Pancreas (tissue), 10 donors: ENCODE data around the gene ZNF418. TPM values are rescaled to one million over a fixed set of nuclear protein-coding genes. Genes with fewer than 3 reads are reported as not detected.
"Not testable (repeated sequence)": the region's sequence is repeated elsewhere in the genome, so short reads cannot be mapped to it uniquely, and the experiment has no call there.

Experiments used
- ATAC-seq, 4 donors: fragments of 200-7000 bp; cut with Tn5 transposase; one replicate each; pipeline versions ENCODE4 v1.8.0 to v1.9.1; 2020; ENCODE audit warnings: mild to moderate bottlenecking in 4 of 4, moderate library complexity in 4 of 4
- DNase-seq, 6 donors: peaks; one replicate each; pipeline ENCODE4 v3.0.0-alpha.2; 2020
- FAIRE-seq: peaks from 2 replicates; lab custom pipeline; 2012; peaks lifted over from hg19 to GRCh38; lab: Jason Lieb, UNC
- H3K27ac ChIP-seq, 4 donors: fragments of 200-600 bp; sonication (generic); 1 replicate in 3 of 4; 2 replicates in 1 of 4; pipeline versions ENCODE4 v1.5.0 to v1.8.0; 2020
- H3K27me3 ChIP-seq, 4 donors: fragments of 200-600 bp; one replicate each; pipeline ENCODE4 v1.8.0; 2021
- H3K36me3 ChIP-seq, 3 donors: fragments of 200-600 bp; sonication (generic) in 1 of 3; one replicate each; pipeline versions ENCODE4 v1.5.0 to v1.8.0; 2020 to 2021
- H3K4me1 ChIP-seq, 3 donors: fragments of 200-600 bp; one replicate each; pipeline ENCODE4 v1.8.0; 2021
- H3K4me3 ChIP-seq, 4 donors: fragments of 200-600 bp; sonication (generic) in 2 of 4; one replicate each; pipeline versions ENCODE4 v1.5.0 to v1.8.0; 2020 to 2021
- H3K9me3 ChIP-seq, 4 donors: fragments of 200-600 bp; one replicate each; pipeline ENCODE4 v1.8.0; 2021
- WGBS, 2 donors: extraction: QIAGEN DNeasy Blood & Tissue Kit; methylation state at CpG; one replicate each; pipeline ENCODE4 v1.1.7; 2013; 5-methylcytosine and 5-hydroxymethylcytosine counted together
- intact Hi-C, 3 donors: fragments of 100-400 bp; cut with DNase I; formaldehyde crosslinking; loops; one replicate each; pipeline versions ENCODE4 v1.11.1 to v1.14.2; 2022
- polyA plus RNA-seq, 2 donors: library from polyadenylated mRNA; stranded (reverse); fragments of 200-250 nt; gene quantifications; one replicate each; pipeline ENCODE4 v1.2.3, GENCODE V29; 2013
- total RNA-seq, 6 donors: library from RNA; stranded (reverse); fragmentation: NEBNext Ultra II Directional in 4 of 6; extraction: Animal tissue kit (Norgen Biotek cat#: 25700) in 4 of 6; gene quantifications; one replicate each; pipeline versions ENCODE4 v1.2.1 to v1.2.4, GENCODE V29; 2021 to 2023
- TF ChIP-seq, protein P1 (sequence below), 4 donors: fragments of 200-600 bp; sonication (generic) in 3 of 4; IDR thresholded peaks; one replicate each; pipeline versions ENCODE4 v1.5.0 to v1.8.0; 2021; ENCODE audit warnings: antibody characterized with exemption in 4 of 4
- donor health status: healthy with polysubstance abuse.
- donor health status: DM: no; HTN: no; CAD: no; lungs with moderate emphysema.
- donor health status: DM: no; HTN: no; CAD: no.
- donor health status: control.
- donor health status: control.
- donor health status: Bipolar disorder and iron deficiency.
- donor health status: DM: yes; HTN: yes; CAD: no.
- donor health status: DM: no; HTN: no; CAD: no.
- donor health status: DM: no; HTN: no; CAD: no.
- donor health status: DM: yes; HTN: yes; CAD: no.

Gene ZNF418
- total and polyA plus RNA-seq, 8 donors, result 2.6 to 8.4 (median 4.0) TPM

DNA sequence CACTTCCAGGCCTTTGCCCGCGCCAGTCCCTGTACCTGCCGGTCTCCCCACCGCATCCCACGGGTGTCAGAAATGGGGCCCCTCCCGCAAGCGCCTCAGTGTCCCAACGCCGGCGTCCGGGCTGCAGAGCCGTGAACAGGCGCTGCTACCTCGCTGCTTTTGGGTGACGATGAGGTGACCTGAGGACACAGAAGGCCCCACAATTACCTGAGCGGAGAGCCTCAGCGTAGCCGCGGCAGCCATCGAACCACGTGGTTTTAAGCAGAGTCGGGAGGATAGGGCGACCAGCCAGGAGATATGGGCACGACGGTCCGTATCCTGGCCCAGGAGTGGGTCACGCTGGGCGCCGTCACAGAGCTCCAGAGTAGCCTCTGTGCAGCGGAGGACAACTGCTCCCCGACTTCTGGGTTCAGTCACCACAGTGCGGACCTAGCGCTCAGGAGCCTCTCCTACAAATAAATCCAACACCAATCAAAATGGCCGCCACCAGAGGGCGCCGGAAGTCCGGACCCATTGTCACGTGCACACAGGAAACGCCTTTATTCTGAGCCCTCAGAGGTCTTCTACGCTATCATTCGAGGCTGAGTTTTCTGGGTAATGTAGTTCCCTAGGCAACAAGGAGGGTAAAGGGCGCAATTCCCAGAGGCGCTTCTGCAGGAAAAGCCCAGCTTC is 46.5 kb downstream of the ZNF418 start, which contains the start of gene ZNF814:
ZNF814 (minus strand) TSS at position 478 of the 672 bp plus-strand sequence; CDS start at position 243, 235 bp downstream.
- FAIRE-seq (no peak), DNase-seq (peak; percentile 56 to 71 (median 65)), ATAC-seq (peak; percentile 84 to 97 (median 92))
- WGBS, 2 donors, result 5 to 8% methylated on average over 43 of the region's 43 CpGs
- intact Hi-C loops, result no loop called here
- Histone ChIP-seq H3K27me3 (no peaks in the 10 kb centered on the region), H3K36me3 (no peaks in the 10 kb centered on the region), H3K4me3 (peak within 1 kb of the TSS; percentile 29 to 45 (median 34)), H3K9me3 (no peaks in the 10 kb centered on the region), H3K4me1 (no peaks in the 10 kb centered on the region), H3K27ac (peak within 1 kb of the TSS in 2 of 4 donors; percentile 7 to 32)
- TF ChIP-seq, protein P1, sequence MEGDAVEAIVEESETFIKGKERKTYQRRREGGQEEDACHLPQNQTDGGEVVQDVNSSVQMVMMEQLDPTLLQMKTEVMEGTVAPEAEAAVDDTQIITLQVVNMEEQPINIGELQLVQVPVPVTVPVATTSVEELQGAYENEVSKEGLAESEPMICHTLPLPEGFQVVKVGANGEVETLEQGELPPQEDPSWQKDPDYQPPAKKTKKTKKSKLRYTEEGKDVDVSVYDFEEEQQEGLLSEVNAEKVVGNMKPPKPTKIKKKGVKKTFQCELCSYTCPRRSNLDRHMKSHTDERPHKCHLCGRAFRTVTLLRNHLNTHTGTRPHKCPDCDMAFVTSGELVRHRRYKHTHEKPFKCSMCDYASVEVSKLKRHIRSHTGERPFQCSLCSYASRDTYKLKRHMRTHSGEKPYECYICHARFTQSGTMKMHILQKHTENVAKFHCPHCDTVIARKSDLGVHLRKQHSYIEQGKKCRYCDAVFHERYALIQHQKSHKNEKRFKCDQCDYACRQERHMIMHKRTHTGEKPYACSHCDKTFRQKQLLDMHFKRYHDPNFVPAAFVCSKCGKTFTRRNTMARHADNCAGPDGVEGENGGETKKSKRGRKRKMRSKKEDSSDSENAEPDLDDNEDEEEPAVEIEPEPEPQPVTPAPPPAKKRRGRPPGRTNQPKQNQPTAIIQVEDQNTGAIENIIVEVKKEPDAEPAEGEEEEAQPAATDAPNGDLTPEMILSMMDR (IDR thresholded peaks at IDR 0.05), result peak in 2 of 4 donors; percentile 8 to 19

DNA sequence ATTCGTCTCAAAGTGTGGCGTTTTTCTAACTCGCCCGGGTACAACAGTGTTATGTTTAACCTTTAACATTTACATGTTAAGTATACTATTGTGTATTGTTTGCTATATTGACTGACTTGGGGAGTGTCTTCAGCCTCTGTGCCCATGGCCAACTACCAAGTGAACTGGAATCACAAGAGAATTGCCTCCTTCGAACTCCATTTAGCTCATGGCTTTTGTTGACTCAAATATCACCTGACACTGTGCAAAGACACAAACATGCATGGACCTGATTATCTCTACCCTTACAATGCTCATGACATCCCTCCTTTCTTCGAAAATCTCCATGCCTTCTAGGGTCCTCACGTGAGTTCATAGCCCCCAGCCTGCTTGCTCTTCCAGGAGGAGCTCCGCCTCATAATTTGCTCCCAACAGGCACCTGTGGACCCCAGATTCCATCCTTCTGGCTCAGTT is 47.1 kb downstream of the ZNF418 start:
- intact Hi-C loops, result no loop called here
- Histone ChIP-seq H3K27me3 (no peaks in the 10 kb centered on the region), H3K9me3 (no peaks in the 10 kb centered on the region), H3K27ac (peak overlapping the region in 2 of 4 donors; percentile 7 to 32), H3K4me3 (peak overlapping the region; percentile 29 to 45 (median 34)), H3K36me3 (no peaks in the 10 kb centered on the region), H3K4me1 (no peaks in the 10 kb centered on the region)
- FAIRE-seq (no peak), ATAC-seq (peak in 2 of 4 donors; percentile 16), DNase-seq (no peak)
- WGBS, 2 donors, result 11 to 14% methylated on average over 8 of the region's 8 CpGs
- TF ChIP-seq, protein P1 (IDR thresholded peaks at IDR 0.05), result no peak

DNA sequence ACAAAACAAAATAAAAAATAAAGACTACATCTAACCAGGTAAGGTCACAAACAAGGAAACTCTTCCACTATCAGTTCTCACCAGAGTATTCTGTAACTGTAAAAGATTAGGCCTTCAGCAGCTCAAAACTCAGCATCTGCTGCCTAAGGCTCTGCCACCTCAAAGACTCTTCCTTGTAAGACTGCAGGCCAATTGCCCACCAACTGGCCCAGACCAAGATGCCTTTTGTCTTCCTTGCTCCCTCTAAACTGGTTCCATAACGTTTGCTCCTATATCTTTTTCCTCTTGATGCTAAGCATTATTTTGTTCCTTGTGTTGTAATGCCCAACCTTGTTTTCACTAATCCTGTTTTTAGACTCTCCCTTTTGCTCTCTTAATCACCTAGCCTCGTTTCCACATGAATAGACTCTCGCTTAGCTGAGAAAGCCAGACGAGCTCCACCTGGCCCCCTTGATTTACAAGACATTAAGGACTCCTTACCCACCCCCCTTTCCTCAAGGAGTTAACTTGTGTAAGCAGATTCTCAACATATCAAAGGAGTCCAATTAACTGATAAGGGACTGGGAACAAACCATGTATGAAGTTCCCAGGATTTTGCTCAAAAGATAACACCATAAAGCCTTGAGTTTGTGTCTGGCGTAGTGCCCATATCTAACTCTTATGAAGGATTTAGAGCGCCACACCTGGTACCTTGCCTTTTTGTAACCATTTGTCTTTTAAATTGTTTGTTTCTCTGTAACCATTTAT is 47.8 kb downstream of the ZNF418 start:
- TF ChIP-seq, protein P1 (IDR thresholded peaks at IDR 0.05), result no peak
- Histone ChIP-seq H3K9me3 (no peaks in the 10 kb centered on the region), H3K4me3 (peak overlapping the region in 2 of 4 donors; percentile 37 to 45), H3K36me3 (no peaks in the 10 kb centered on the region), H3K27me3 (no peaks in the 10 kb centered on the region), H3K4me1 (no peaks in the 10 kb centered on the region), H3K27ac (no peak overlapping the region)
- no peak for DNase-seq
- intact Hi-C loops, result no loop called here
- no peak for FAIRE-seq
- 23 to 29% methylated on average over 6 of the region's 6 CpGs for WGBS, 2 donors
- no peak for ATAC-seq

DNA sequence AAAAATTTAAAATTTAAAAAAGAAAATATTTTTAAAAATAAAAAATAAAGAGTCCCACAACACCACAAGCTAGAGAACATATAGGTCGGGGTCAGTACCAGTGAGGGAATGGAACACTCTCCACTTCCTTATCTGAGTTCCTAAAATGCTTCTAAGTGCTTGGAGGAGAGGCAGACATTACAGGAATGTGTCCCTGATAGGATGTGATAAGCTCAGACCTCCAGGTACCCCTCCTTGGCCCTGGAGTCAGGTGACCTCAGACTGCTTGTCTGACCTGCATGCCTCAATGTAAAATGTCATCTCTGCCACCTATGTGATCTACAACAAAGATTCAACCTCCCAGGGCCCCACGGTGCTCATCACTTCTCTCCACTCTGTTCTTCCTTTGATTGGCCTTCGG is 49.2 kb downstream of the ZNF418 start:
- intact Hi-C loops, result no loop called here
- Histone ChIP-seq H3K4me3 (no peak overlapping the region), H3K27me3 (no peaks in the 10 kb centered on the region), H3K4me1 (no peaks in the 10 kb centered on the region), H3K9me3 (no peaks in the 10 kb centered on the region), H3K27ac (no peak overlapping the region), H3K36me3 (no peaks in the 10 kb centered on the region)
- no peak for DNase-seq
- no peak for ATAC-seq
- no peak for FAIRE-seq
- 77 to 81% methylated on average over 3 of the region's 3 CpGs for WGBS, 2 donors
- TF ChIP-seq, protein P1 (IDR thresholded peaks at IDR 0.05), result no peak

DNA sequence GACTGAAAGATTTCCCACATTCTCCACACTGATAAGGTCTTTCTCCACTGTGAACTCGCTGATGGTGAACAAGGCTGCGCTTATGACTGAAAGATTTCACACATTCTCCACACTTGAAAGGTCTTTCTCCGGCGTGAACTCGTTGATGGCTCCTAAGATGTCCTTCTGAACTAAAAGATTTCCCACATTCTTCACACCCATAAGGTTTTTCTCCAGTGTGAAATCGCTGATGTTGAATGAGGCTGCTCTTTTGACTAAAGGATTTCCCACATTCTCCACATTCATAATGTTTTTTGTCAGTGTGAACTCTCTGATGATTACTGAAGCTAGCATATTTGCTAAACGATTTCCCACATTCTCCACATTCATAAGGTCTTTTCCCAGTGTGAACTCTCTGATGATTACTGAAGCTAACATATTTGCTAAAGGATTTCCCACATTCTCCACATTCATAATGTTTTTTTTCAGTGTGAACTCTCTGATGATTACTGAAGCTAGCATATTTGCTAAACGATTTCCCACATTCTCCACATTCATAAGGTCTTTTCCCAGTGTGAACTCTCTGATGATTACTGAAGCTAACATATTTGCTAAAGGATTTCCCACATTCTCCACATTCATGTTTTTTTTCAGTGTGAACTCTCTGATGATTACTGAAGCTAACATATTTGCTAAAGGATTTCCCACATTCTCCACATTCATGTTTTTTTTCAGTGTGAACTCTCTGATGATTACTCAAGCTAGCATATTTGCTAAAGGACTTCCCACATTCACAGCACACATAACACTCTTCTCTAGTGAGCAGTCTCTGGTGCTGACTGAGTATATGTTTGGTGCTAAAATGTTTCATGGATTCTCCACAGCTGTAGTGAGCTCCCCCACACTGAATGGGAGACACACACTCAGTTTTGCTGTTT is 61.1 kb downstream of the ZNF418 start:
- not testable (repeated sequence) for FAIRE-seq, H3K36me3 ChIP-seq

More for the DNA sequence above, 61.1 kb downstream of the ZNF418 start:
- H3K27me3 ChIP-seq, ATAC-seq, H3K4me3 ChIP-seq, H3K9me3 ChIP-seq, DNase-seq, H3K27ac ChIP-seq, H3K4me1 ChIP-seq, intact Hi-C loops: not testable (repeated sequence)
- 89 to 92% methylated on average over 8 of the region's 8 CpGs for WGBS, 2 donors
